Right atrium auricular region (tissue), 2 donors: ENCODE measurements around the gene SP140L. TPM values are rescaled to one million over a fixed set of nuclear protein-coding genes. Genes with fewer than 3 reads are reported as not detected.
"Not testable (repeated sequence)": the region's sequence is repeated elsewhere in the genome, so short reads cannot be mapped to it uniquely, and the experiment has no call there.

Experiments
- DNase-seq: peaks from one replicate; pipeline ENCODE4 v3.0.0-alpha.2; 2019; ENCODE audit warnings: low spot score
- H3K27ac ChIP-seq, 2 donors: fragments of 200-600 bp; sonication (generic); 1 replicate in 1 of 2; 2 replicates in 1 of 2; pipeline ENCODE4 v1.5.1; 2016 to 2019
- H3K27me3 ChIP-seq, 2 donors: fragments of 200-600 bp; sonication (generic); one replicate each; pipeline versions ENCODE4 v1.5.1 to v1.6.0; 2017 to 2019
- H3K36me3 ChIP-seq: fragments of 200-600 bp; sonication (generic); one replicate; pipeline ENCODE4 v1.5.1; 2016
- H3K4me1 ChIP-seq, 2 donors: fragments of 200-600 bp; sonication (generic); one replicate each; pipeline versions ENCODE4 v1.5.1 to v1.6.0; 2017 to 2019
- H3K4me3 ChIP-seq, 2 donors: fragments of 200-600 bp; sonication (generic); 1 replicate in 1 of 2; 2 replicates in 1 of 2; pipeline ENCODE4 v1.5.1; 2017 to 2019; ENCODE audit warnings: mild to moderate bottlenecking in 1 of 2, moderate library complexity in 1 of 2
- H3K9me3 ChIP-seq, 2 donors: fragments of 200-600 bp; sonication (generic); one replicate each; pipeline ENCODE4 v1.5.1; 2019
- CTCF ChIP-seq, 2 donors: fragments of 200-600 bp; sonication (generic); IDR thresholded peaks; one replicate each; pipeline ENCODE4 v1.5.1; 2019; ENCODE audit warnings: antibody characterized with exemption in 2 of 2
- total RNA-seq, 2 donors: library from RNA; depleted of rRNA; stranded (reverse); fragments of >200 nt; gene quantifications; one replicate each; pipeline ENCODE4 v1.1.0, GENCODE V29; 2016

SP140L gene
- total RNA-seq, 2 donors from 2014 or later = 3.0 to 3.2 TPM

- no peaks in the 10 kb centered on the region for H3K36me3 ChIP-seq
- H3K27me3 ChIP-seq = no peaks in the 10 kb centered on the region
- no peak overlapping the region for H3K4me3 ChIP-seq
- H3K27ac ChIP-seq = no peak overlapping the region
- no peaks in the 10 kb centered on the region for H3K9me3 ChIP-seq
- H3K4me1 ChIP-seq = no peaks in the 10 kb centered on the region
- DNase-seq = no peak
- no peak for TF ChIP-seq CTCF (IDR thresholded peaks at IDR 0.05)
Measured at GRCh38 chr2:230299618-230300017, 27.4 kb upstream of the SP140L start.

GRCh38 chr2:230305416-230306275 is 21.3 kb upstream of the SP140L start:
- Histone ChIP-seq H3K27ac (no peak overlapping the region), H3K4me3 (no peak overlapping the region), H3K4me1 (no peaks in the 10 kb centered on the region), H3K36me3 (no peaks in the 10 kb centered on the region), H3K9me3 (no peaks in the 10 kb centered on the region), H3K27me3 (no peaks in the 10 kb centered on the region)
- DNase-seq = no peak
- no peak for TF ChIP-seq CTCF (IDR thresholded peaks at IDR 0.05)

GRCh38 chr2:230306474-230306873 is 20.5 kb upstream of the SP140L start:
- Histone ChIP-seq H3K9me3 (no peaks in the 10 kb centered on the region), H3K36me3 (no peaks in the 10 kb centered on the region), H3K27ac (no peak overlapping the region), H3K4me3 (no peak overlapping the region), H3K4me1 (no peaks in the 10 kb centered on the region), H3K27me3 (no peaks in the 10 kb centered on the region)
- TF ChIP-seq CTCF (IDR thresholded peaks at IDR 0.05) = no peak
- no peak for DNase-seq

- Histone ChIP-seq H3K27me3 (no peaks in the 10 kb centered on the region), H3K27ac (no peak overlapping the region), H3K9me3 (no peaks in the 10 kb centered on the region), H3K36me3 (no peaks in the 10 kb centered on the region), H3K4me3 (no peak overlapping the region), H3K4me1 (no peaks in the 10 kb centered on the region)
- no peak for DNase-seq
- TF ChIP-seq CTCF (IDR thresholded peaks at IDR 0.05) = no peak
Measured at GRCh38 chr2:230307485-230307884, 19.5 kb upstream of the SP140L start.

GRCh38 chr2:230308402-230309000 is 18.5 kb upstream of the SP140L start:
- no peak for DNase-seq
- Histone ChIP-seq H3K4me1 (no peaks in the 10 kb centered on the region), H3K27me3 (no peaks in the 10 kb centered on the region), H3K36me3 (no peaks in the 10 kb centered on the region), H3K9me3 (no peaks in the 10 kb centered on the region), H3K27ac (no peak overlapping the region), H3K4me3 (no peak overlapping the region)
- no peak for TF ChIP-seq CTCF (IDR thresholded peaks at IDR 0.05)

GRCh38 chr2:230310792-230311191 is 16.2 kb upstream of the SP140L start:
- H3K27ac ChIP-seq, H3K36me3 ChIP-seq, H3K27me3 ChIP-seq, H3K4me3 ChIP-seq, H3K9me3 ChIP-seq, H3K4me1 ChIP-seq, DNase-seq: not testable (repeated sequence)

- H3K9me3 ChIP-seq, H3K27me3 ChIP-seq, DNase-seq, H3K4me3 ChIP-seq, H3K36me3 ChIP-seq, H3K4me1 ChIP-seq, H3K27ac ChIP-seq: not testable (repeated sequence)
Measured at GRCh38 chr2:230311634-230312033, 15.4 kb upstream of the SP140L start.
